Tibial artery (tissue), 4 donors: ENCODE measurements around the gene DROSHA.

Source experiments
- DNase-seq, 2 donors: peaks; one replicate each; pipeline ENCODE4 v3.0.0-alpha.2; 2019
- H3K27ac ChIP-seq, 2 donors: fragments of 200-600 bp; sonication (generic) in 1 of 2; 1 replicate in 1 of 2; 2 replicates in 1 of 2; pipeline ENCODE4 v1.5.1; 2018 to 2019; ENCODE audit warnings: mild to moderate bottlenecking in 1 of 2
- H3K27me3 ChIP-seq, 2 donors: fragments of 200-600 bp; sonication (generic) in 1 of 2; one replicate each; pipeline versions ENCODE4 v1.5.1 to v1.6.0; 2016 to 2019
- H3K36me3 ChIP-seq, 3 donors: fragments of 200-600 bp; sonication (generic) in 2 of 3; one replicate each; pipeline ENCODE4 v1.5.1; 2016 to 2019; ENCODE audit warnings: mild to moderate bottlenecking in 2 of 3
- H3K4me1 ChIP-seq, 4 donors: fragments of 200-600 bp; sonication (generic) in 2 of 4; 1 replicate in 3 of 4; 2 replicates in 1 of 4; pipeline ENCODE4 v1.5.1; 2016 to 2019
- H3K4me3 ChIP-seq, 2 donors: fragments of 200-600 bp; sonication (generic) in 1 of 2; 1 replicate in 1 of 2; 2 replicates in 1 of 2; pipeline ENCODE4 v1.5.1; 2018 to 2019; ENCODE audit warnings: mild to moderate bottlenecking in 2 of 2
- H3K9me3 ChIP-seq, 3 donors: fragments of 200-600 bp; sonication (generic) in 1 of 3; one replicate each; pipeline ENCODE4 v1.5.1; 2016 to 2019
- CTCF ChIP-seq, 2 experiments: fragments of 200-600 bp in 1 of 2; fragments of 450-650 bp in 1 of 2; IDR thresholded peaks; one replicate each; pipeline ENCODE4 v1.5.1; 2017 to 2019; ENCODE audit warnings: antibody characterized with exemption in 2 of 2, mild to moderate bottlenecking in 1 of 2, moderate library complexity in 1 of 2
- intact Hi-C: fragments of 100-400 bp; cut with DNase I; formaldehyde crosslinking; loops from one replicate; pipeline ENCODE4 v1.15.0; 2023; ENCODE audit warnings: low total_unique reads

The DROSHA gene

DNA sequence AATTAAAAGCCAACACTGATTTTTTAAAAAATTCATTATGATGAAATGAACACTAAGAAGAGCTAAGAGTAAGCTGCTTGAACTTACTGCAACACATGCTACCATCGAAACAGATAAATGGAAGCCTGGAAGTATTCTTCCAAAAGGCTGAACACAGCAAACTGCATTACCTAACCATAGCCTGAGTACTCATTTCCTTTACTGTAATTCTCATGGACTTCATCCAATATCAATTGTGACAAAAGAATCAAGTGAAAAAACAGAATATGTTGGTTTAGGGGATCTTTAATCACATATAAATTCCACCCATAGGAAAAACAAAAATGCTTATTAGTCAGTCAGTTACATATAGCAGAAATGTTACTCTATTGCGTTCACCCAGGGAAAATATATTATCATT, 68.5 kb downstream of the DROSHA start:
- no peak overlapping the region for H3K4me3 ChIP-seq
- no peaks in the 10 kb centered on the region for H3K27me3 ChIP-seq
- no peak for DNase-seq
- intact Hi-C loops: no loop called here
- H3K4me1 ChIP-seq: no peaks in the 10 kb centered on the region
- H3K36me3 ChIP-seq: peaks cover 76 to 84% (median 79%) of the 10 kb centered on the region in 3 donors
- no peaks in the 10 kb centered on the region for H3K9me3 ChIP-seq
- no peak overlapping the region for H3K27ac ChIP-seq
- no peak for TF ChIP-seq CTCF (IDR thresholded peaks at IDR 0.05)

DNA sequence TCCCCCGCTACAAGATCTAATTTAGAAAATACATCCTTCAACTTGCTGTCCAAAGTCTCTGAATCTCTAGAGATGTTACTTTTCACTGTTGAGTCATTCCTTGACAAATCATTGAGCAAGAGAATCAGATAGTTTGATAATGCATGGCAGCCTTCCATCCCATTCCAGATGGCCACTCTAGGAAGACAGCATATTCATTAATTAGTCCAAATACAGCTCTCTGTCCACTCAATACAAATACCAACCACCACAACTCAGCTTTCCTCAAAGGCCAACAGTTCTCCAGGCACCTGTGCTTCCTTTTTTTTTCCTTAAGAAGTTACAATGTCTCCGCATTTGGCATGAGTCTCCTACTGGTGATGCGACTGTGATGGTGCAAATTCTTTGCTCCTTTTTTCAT, 72.3 kb downstream of the DROSHA start:
- Histone ChIP-seq H3K27ac (no peak overlapping the region), H3K4me3 (no peak overlapping the region), H3K36me3 (peaks cover 80 to 93% (median 81%) of the 10 kb centered on the region in 3 donors), H3K4me1 (no peaks in the 10 kb centered on the region), H3K9me3 (peaks cover 0 to 12% (median 4%) of the 10 kb centered on the region in 3 donors), H3K27me3 (no peaks in the 10 kb centered on the region)
- intact Hi-C loops: no loop called here
- no peak for DNase-seq
- TF ChIP-seq CTCF (IDR thresholded peaks at IDR 0.05): no peak

GRCh38 chr5:31455172-31455571, 76.7 kb downstream of the DROSHA start:
- peaks cover 60 to 77% (median 66%) of the 10 kb centered on the region in 3 donors for H3K36me3 ChIP-seq

GRCh38 chr5:31453522-31453921, 78.4 kb downstream of the DROSHA start:
- no peak overlapping the region for H3K4me3 ChIP-seq
- H3K27me3 ChIP-seq: no peaks in the 10 kb centered on the region
- intact Hi-C loops: no loop called here
- H3K4me1 ChIP-seq: no peaks in the 10 kb centered on the region
- H3K36me3 ChIP-seq: peaks cover 62 to 77% (median 66%) of the 10 kb centered on the region in 3 donors
- no peak for TF ChIP-seq CTCF (IDR thresholded peaks at IDR 0.05)
- H3K27ac ChIP-seq: no peak overlapping the region
- peaks cover 0 to 12% (median 4%) of the 10 kb centered on the region in 3 donors for H3K9me3 ChIP-seq
- DNase-seq: no peak

More at GRCh38 chr5:31455172-31455571, 76.7 kb downstream of the DROSHA start:
- intact Hi-C loops: no loop called here
- H3K4me1 ChIP-seq: no peaks in the 10 kb centered on the region
- no peak for DNase-seq
- peaks cover 0 to 12% (median 4%) of the 10 kb centered on the region in 3 donors for H3K9me3 ChIP-seq
- no peaks in the 10 kb centered on the region for H3K27me3 ChIP-seq
- no peak overlapping the region for H3K27ac ChIP-seq
- no peak overlapping the region for H3K4me3 ChIP-seq
- no peak for TF ChIP-seq CTCF (IDR thresholded peaks at IDR 0.05)

- Histone ChIP-seq H3K9me3 (peaks cover 0 to 12% (median 2%) of the 10 kb centered on the region in 3 donors), H3K4me3 (no peak overlapping the region), H3K27ac (no peak overlapping the region), H3K36me3 (peaks cover 60 to 77% (median 66%) of the 10 kb centered on the region in 3 donors), H3K27me3 (no peaks in the 10 kb centered on the region), H3K4me1 (no peaks in the 10 kb centered on the region)
- no peak for TF ChIP-seq CTCF (IDR thresholded peaks at IDR 0.05)
- no peak for DNase-seq
- intact Hi-C loops: no loop called here
Observed at GRCh38 chr5:31452314-31452713, 79.6 kb downstream of the DROSHA start.

GRCh38 chr5:31449962-31450361, 81.9 kb downstream of the DROSHA start:
- Histone ChIP-seq H3K27me3 (no peaks in the 10 kb centered on the region), H3K36me3 (peaks cover 48 to 65% (median 55%) of the 10 kb centered on the region in 3 donors), H3K27ac (no peak overlapping the region), H3K4me3 (no peak overlapping the region), H3K4me1 (no peaks in the 10 kb centered on the region), H3K9me3 (no peaks in the 10 kb centered on the region)
- no peak for DNase-seq
- TF ChIP-seq CTCF (IDR thresholded peaks at IDR 0.05): no peak
- intact Hi-C loops: no loop called here
